ENCODE results near the gene ICAM1.

GRCh38 chr19:10288662-10289166 lies 17.8 kb downstream of the ICAM1 start:
- TF ChIP-seq CTCF (conservative IDR thresholded peaks at IDR 0.05 in 1 of 2, IDR thresholded peaks at IDR 0.05 in 1 of 2; ENCODE audit: low read depth in 1 of 2, low read length in 2 of 2) (no peak), EZH2 (IDR thresholded peaks at IDR 0.05; ENCODE audit: low read length, missing control alignments) (no peak)

Measured in fibroblast of lung (primary cell).